Neural crest cell (in vitro differentiated cells): ENCODE data around the gene CENPA. TPM values are rescaled to one million over a fixed set of nuclear protein-coding genes. Genes with fewer than 3 reads are reported as not detected.

Experiments used
- DNase-seq: peaks from one replicate; pipeline ENCODE4 v3.0.0; 2021; ENCODE audit warnings: low read depth, mixed read lengths, low spot score
- H3K27ac Mint-ChIP-seq: one replicate; pipeline ENCODE4 v1.8.0; 2021; ENCODE audit warnings: mild to moderate bottlenecking, mixed read lengths; ENCODE audit not compliant: unreplicated experiment
- H3K27me3 Mint-ChIP-seq: 2 replicates; pipeline ENCODE4 v1.8.0; 2021; ENCODE audit warnings: low read depth, mild to moderate bottlenecking, mixed read lengths
- H3K36me3 Mint-ChIP-seq: 2 replicates; pipeline ENCODE4 v1.8.0; 2021; ENCODE audit warnings: low read depth, mild to moderate bottlenecking, mixed read lengths
- H3K4me1 Mint-ChIP-seq: 2 replicates; pipeline ENCODE4 v1.8.0; 2021; ENCODE audit warnings: mixed read lengths
- H3K4me3 Mint-ChIP-seq: one replicate; pipeline ENCODE4 v1.8.0; 2021; ENCODE audit warnings: mild to moderate bottlenecking, mixed read lengths
- H3K9me3 Mint-ChIP-seq: 2 replicates; pipeline ENCODE4 v1.8.0; 2021; ENCODE audit warnings: mixed read lengths
- CTCF ChIP-seq: fragments of 200-600 bp; sonication (generic); conservative IDR thresholded peaks from 2 replicates; pipeline ENCODE4 v1.5.0; 2021; ENCODE audit warnings: antibody characterized with exemption, mild to moderate bottlenecking
- total RNA-seq: library from RNA; stranded (reverse); gene quantifications from 2 replicates; pipeline ENCODE4 v1.2.1, GENCODE V29; 2021

The CENPA gene
- total RNA-seq, 1 donor from 2014 or later = 34.5 TPM

GRCh38 chr2:26764078-26764887 is 21.6 kb upstream of the CENPA start, which contains the start of gene SLC35F6:
Gene SLC35F6, plus strand, starts transcription at chr2:26764284. Its CDS starts 66 bp downstream, at chr2:26764350.
- peak; percentile 71 for DNase-seq
- peak within 1 kb of the TSS; percentile 92 for H3K4me3 Mint-ChIP-seq
- no peak for TF ChIP-seq CTCF
- no peaks in the 10 kb centered on the region for H3K36me3 Mint-ChIP-seq
- no peaks in the 10 kb centered on the region for H3K27me3 Mint-ChIP-seq
- H3K27ac Mint-ChIP-seq = peak within 1 kb of the TSS; percentile 94
- H3K9me3 Mint-ChIP-seq = no peaks in the 10 kb centered on the region
- H3K4me1 Mint-ChIP-seq = peaks cover 26% of the 10 kb centered on the region

GRCh38 chr2:26764906-26765305 is 20.9 kb upstream of the CENPA start:
- no peak for DNase-seq
- Mint-ChIP-seq H3K27me3 (no peaks in the 10 kb centered on the region), H3K4me3 (peak overlapping the region; percentile 92), H3K27ac (peak overlapping the region; percentile 94), H3K4me1 (peaks cover 32% of the 10 kb centered on the region), H3K36me3 (no peaks in the 10 kb centered on the region), H3K9me3 (no peaks in the 10 kb centered on the region)
- TF ChIP-seq CTCF = no peak

- Mint-ChIP-seq H3K27me3 (no peaks in the 10 kb centered on the region), H3K27ac (peak overlapping the region; percentile 62), H3K4me3 (peak overlapping the region; percentile 92), H3K9me3 (no peaks in the 10 kb centered on the region), H3K4me1 (peaks cover 32% of the 10 kb centered on the region), H3K36me3 (no peaks in the 10 kb centered on the region)
- no peak for DNase-seq
- TF ChIP-seq CTCF = no peak
These were observed 20.2 kb upstream of the CENPA start for GRCh38 chr2:26765475-26766200.

GRCh38 chr2:26767129-26767528 is 18.7 kb upstream of the CENPA start:
- Mint-ChIP-seq H3K27ac (no peak overlapping the region), H3K27me3 (no peaks in the 10 kb centered on the region), H3K4me1 (peaks cover 32% of the 10 kb centered on the region), H3K36me3 (no peaks in the 10 kb centered on the region), H3K9me3 (no peaks in the 10 kb centered on the region), H3K4me3 (peak overlapping the region; percentile 82)
- no peak for DNase-seq
- TF ChIP-seq CTCF = no peak

GRCh38 chr2:26767894-26768487 is 17.9 kb upstream of the CENPA start:
- DNase-seq = no peak
- Mint-ChIP-seq H3K4me3 (no peak overlapping the region), H3K9me3 (no peaks in the 10 kb centered on the region), H3K27me3 (no peaks in the 10 kb centered on the region), H3K4me1 (peaks cover 32% of the 10 kb centered on the region), H3K27ac (no peak overlapping the region), H3K36me3 (no peaks in the 10 kb centered on the region)
- TF ChIP-seq CTCF = no peak
